Head of caudate nucleus (tissue), 42 donors: ENCODE results near the gene RRAS.

ENCODE experiments used
- DNase-seq, 42 donors: peaks; one replicate each; pipeline versions ENCODE4 v3.0.0 to v3.0.0-alpha.2; 2020 to 2021; ENCODE audit warnings: mixed read lengths in 7 of 42
- intact Hi-C: fragments of 100-400 bp; cut with DNase I; formaldehyde crosslinking; loops from one replicate; pipeline ENCODE4 v1.15.0; 2022

RRAS gene

DNA sequence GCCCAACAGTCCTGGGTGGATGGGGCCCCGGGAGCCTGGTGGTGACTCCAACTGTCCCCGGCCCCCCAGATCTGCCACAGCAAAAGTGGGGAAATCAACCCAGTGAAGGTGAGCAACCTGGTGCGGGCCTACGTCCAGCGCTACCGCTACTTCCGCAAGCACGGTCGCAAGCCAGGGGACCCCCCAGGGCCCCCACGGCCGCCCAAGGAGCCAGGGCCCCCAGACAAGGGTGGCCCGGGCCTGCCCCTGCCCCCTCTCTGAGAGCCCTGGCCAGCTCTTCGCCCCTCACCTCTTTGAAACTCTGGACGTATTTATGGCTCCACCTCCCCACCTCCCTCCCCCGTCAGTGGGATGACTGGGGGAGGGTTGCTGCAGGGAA, 18.2 kb upstream of the RRAS start:
- intact Hi-C loops = no loop called here
- no peak for DNase-seq

DNA sequence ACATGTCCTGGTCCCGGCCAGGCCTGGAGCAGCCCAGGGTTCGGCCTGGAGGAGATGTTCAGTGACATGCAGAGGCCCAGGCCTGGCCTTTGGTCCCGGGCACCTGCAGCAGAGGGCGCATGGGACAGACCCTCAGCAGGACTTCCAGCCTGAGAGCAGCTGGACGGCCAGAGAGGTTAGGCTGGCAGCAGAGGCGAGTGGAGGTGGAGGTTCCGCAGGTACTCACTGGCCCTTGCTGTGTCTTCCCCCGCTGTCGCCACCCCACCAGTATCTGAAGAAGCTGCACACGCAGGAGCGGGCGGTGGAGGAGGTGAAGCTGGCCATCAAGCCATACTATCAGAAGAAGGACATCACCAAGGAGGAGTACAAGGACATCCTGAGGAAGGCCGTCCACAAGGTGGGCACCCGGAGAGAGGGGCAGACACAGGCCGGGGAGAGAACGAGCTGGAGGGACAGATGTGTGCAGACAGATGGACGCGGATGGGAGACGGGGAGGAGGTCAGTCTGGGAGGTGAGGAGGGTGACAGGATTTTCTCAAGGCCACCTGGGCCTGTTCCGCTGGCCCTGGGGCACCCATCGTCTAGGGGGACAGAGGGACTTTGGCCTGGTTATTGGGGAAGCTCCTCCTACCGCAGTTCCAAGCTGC, 17.7 kb upstream of the RRAS start:
- DNase-seq = no peak
- intact Hi-C loops = no loop called here

DNA sequence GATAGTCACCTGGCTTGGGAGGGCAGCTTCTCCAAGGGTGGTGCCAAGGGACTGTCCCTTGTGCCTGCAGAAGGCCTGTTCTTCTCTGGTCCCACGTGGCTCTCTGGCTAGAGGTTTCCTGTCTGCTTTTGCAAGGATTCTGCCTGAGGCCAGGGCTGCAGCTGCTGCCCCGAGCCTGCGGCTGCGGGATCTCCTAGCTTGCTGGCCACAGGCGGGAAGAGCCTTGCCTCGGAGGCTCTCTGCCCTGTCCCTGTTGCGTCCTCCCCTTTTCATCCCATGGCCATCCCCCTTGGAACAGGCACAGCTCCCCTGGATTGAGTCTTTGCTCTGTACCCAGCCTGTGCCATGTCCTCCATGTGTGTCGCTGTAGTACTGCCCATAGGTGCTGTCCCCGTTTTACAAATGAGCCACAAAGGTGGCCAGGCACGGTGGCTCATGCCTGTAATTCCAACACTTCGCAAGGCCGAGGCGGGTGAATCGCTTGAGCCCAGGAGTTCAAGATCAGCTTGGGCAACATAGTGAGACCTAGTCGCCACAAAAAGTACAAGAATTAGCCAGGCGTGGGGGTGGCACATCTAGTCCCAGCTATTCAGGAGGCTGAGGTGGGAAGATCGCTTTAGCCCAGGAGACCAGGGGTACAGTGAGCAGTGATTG, 16.6 kb upstream of the RRAS start:
- DNase-seq = no peak
- intact Hi-C loops = no loop called here

DNA sequence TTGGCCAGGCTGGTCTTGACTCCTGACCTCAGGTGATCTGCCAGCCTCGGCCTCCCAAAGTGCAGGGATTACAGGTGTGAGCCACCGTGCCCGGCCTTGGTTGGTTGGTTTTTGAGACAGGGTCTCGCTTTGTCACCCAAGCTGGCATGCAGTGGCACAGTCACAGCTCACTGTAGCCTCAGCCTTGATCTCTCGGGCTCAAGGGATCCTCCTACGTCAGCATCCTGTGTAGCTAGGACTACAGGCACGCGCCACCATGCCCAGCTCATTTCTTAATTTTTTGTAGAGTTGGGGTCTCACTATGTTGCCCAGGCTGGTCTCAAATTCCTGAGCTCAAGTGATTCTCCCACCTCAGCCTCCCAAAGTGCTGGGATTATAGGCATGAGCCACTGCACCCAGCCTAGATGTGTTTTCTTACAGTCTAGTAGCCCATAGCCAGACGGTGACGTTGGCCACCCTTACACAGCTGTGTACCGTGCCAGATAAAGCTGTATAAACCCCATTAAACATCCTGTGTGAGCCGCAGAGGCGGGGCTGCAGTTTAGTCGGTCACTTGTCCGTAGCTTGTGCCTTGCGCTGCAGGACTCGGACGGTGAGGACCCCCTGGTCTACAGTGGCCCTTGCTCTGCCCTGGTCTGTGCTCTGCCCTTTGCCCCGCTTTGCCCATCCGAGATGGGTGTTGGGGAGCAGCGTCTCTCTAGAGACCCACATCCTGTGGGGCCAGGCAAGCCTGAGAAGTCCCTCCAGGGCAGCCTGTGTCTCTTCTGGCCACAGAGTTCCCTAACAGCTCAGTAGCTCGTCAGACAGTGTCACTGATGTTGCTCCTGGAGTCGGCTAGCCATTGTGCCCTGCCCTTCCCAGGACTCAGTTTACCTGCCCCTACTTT, 15.9 kb upstream of the RRAS start:
- DNase-seq = no peak
- intact Hi-C loops = no loop called here

DNA sequence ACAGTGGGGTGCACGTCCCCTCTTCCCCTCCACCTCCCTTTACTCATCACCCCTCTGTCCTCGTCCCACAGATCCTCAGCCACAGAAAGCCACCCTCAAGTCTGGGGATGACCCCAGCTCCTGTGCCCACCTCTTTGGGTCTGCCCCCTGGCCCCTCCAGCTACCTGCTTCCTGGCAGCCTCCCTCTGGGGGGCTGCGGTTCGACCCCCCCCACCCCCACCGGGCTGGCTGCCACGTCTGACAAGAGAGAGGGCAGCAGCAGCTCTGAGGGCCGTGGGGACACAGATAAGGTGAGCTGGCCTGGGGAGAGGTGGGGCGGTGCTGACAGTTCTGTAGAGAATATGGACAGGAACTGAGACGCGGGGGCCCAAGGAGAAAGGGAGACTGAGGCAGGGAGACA, 14.6 kb upstream of the RRAS start:
- intact Hi-C loops = no loop called here

DNA sequence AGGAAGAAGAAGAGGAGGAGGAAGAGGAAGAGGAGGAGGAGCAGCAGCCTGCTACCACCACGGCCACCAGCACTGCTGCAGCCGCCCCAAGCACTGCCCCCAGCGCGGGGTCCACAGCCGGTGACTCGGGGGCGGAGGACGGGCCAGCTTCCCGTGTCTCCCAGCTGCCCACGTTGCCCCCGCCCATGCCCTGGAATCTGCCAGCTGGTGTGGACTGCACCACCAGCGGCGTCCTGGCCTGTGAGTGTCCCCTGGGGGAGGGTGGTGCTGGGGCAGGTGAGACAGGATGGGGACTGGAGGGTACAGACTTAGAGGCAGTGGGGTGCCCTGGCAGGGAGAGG, 13.5 kb upstream of the RRAS start:
- intact Hi-C loops = no loop called here
- no peak for DNase-seq

More for the DNA sequence above, 14.6 kb upstream of the RRAS start:
- DNase-seq = no peak

DNA sequence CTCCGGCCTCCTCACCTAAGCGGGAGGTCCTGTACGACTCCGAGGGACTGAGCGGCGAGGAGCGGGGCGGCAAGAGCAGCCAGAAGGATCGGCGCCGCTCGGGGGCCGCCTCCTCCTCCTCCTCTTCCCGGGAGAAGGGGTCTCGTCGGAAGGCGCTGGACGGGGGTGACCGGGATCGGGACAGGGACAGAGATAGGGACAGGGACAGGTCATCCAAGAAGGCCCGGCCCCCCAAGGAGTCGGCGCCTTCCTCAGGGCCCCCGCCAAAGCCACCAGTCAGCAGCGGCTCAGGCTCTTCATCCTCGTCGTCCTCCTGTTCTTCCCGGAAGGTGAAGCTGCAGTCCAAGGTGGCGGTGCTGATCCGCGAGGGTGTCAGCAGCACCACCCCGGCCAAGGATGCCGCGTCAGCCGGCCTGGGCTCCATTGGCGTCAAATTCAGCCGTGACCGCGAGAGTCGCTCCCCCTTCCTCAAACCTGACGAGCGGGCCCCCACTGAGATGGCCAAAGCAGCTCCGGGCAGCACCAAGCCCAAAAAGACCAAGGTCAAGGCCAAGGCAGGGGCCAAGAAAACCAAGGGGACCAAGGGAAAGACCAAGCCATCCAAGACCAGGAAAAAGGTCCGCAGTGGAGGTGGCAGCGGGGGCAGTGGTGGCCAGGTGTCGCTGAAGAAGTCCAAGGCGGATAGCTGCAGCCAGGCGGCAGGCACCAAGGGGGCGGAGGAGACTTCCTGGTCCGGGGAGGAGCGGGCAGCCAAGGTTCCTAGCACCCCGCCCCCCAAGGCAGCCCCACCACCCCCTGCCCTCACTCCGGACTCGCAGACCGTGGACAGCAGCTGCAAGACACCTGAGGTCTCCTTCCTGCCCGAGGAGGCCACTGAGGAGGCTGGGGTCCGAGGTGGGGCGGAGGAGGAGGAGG, 12.9 kb upstream of the RRAS start:
- intact Hi-C loops = no loop called here
- no peak for DNase-seq

DNA sequence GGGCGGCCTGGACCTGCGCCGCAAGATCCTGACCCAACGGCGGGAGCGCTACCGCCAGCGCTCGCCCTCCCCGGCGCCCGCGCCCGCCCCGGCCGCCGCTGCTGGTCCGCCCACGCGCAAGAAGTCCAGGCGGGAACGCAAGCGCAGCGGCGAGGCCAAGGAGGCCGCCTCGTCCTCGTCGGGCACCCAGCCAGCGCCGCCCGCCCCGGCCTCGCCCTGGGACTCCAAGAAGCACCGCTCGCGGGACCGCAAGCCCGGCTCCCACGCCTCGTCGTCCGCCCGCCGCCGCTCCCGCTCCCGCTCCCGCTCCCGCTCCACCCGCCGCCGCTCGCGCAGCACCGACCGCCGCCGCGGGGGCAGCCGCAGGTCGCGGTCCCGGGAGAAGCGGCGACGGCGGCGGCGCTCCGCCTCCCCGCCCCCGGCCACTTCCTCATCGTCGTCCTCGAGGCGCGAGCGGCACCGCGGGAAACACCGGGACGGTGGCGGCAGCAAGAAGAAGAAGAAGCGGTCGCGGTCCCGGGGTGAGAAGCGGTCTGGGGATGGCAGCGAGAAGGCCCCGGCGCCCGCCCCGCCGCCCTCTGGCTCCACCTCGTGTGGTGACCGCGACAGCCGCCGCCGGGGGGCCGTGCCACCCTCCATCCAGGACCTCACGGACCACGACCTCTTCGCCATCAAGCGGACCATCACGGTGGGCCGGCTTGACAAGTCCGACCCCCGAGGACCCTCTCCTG, 12.0 kb upstream of the RRAS start:
- no peak for DNase-seq
- intact Hi-C loops = no loop called here

DNA sequence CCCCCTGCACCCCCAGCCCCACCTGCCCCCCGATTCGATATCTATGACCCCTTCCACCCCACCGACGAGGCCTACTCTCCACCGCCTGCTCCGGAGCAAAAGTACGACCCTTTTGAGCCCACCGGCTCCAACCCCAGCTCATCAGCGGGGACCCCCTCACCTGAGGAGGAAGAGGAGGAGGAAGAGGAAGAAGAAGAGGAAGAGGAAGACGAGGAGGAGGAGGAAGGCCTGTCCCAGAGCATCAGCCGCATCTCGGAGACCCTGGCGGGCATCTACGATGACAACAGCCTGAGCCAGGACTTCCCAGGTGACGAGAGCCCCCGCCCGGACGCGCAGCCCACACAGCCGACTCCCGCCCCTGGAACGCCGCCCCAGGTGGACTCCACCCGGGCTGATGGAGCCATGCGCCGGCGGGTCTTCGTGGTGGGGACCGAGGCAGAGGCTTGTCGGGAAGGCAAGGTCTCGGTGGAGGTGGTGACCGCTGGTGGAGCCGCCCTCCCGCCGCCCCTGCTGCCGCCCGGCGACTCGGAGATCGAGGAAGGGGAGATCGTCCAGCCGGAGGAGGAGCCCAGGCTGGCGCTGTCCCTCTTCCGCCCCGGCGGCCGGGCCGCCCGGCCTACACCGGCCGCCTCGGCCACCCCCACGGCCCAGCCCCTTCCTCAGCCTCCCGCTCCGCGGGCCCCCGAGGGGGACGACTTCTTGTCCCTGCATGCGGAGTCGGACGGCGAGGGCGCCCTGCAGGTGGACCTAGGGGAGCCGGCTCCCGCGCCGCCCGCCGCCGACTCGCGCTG, 11.3 kb upstream of the RRAS start:
- DNase-seq = no peak
- intact Hi-C loops = no loop called here

DNA sequence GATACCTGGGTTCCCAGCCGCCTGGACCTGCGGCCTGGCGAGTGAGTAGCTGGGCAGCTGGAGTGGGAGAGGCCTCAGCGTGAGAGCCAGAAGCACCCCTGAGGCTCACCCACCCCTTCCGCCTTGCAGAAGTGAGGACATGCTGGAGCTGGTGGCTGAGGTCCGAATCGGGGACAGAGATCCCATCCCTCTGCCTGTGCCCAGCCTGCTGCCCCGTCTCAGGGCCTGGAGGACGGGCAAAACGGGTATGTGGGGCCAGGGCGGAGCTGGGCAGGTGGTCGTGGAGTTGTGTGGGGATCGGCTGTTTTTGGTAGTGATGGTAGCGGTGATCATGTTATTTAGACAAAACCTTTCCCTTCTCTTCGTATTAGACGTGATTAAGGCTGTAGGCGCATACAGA, 6.6 kb upstream of the RRAS start:
- no peak for DNase-seq
- intact Hi-C loops = no loop called here

DNA sequence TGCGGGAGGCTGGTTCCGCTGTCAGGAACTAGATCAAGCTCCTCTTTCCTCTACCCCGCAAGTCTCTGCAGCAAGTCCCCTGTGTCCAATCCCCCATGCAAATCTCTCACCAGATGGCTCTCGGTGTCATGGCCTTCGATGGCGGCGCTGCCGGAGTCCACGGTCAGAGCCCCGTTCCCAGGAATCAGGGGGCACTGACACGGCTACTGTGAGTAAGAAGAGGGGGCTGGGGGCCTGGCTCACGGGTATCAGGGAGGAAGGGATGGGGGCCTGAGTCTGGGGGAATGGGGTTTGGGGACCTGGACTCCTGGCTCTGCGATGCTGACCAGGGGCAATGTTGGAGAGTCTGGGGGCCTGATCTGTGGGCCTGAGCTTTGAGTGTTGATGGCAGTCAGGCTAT, 6.1 kb upstream of the RRAS start:
- no peak for DNase-seq
- intact Hi-C loops = no loop called here

DNA sequence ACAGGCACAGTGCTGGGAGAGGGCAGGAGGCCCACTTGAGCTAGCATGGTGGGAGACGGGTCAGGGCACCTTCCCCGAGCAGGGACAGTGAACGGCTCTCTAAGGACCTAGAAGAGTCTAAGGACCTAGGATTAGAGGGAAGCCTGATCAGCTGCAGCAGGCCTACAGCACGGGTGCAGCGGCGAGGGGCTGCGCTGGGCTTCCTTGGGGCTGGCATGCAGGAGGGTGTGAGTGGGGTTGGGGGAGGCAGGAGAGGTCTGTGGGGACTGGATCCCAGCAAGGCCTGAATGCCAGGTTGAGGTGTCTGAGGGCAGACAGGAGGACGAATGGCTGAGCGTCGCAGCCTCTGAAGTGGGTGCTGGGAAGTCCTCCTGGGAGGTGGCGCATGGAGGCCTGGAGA, 5.6 kb upstream of the RRAS start:
- intact Hi-C loops = no loop called here
- DNase-seq = no peak

DNA sequence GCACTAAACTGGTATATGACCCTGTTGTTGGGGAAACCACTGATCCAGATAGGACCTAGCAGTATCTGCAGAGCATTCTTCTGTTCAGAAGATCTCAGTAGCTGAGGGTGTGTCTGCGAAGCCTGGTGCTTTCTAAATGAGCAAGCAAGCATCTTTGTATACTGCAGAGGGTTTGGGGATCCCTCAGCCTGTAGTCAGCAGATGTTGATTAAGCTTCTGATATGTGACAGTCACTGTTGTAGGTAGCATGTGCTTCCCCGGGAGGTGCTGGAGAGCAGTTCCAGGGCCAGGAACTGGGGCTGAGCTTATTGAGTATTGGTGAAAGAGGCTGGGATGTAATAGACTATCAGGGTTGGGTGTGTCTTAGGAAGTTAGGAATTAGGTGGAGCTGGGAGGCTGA, 3.5 kb upstream of the RRAS start:
- intact Hi-C loops = no loop called here

DNA sequence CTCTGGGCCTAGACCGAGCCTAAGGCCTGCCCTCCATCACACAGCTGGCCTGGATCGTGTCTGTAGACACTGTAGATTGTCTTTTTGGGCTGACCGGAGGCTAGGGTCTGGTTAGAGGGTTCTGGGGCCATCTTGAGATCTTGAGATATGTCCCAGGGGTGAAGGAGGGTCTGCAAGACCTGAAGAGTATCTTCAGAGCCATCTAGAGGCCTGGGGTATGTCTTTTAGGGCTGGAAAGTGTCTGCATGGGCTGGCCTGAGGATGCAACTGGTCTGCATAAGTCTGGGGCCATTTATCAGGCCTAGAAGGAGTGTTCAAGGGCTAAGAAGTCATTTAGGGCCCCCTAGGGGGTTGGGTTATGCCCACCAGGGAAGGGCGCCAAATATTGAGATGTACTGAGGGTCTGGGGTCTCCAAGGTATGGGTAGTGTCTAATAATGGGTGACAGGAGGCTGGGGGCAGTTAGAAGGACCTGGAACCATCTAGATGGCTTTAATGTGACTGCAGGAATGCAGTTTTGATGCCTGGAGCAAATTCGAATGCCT, 2.6 kb upstream of the RRAS start:
- no peak for DNase-seq
- intact Hi-C loops = no loop called here

More for the DNA sequence above, 3.5 kb upstream of the RRAS start:
- DNase-seq = no peak

DNA sequence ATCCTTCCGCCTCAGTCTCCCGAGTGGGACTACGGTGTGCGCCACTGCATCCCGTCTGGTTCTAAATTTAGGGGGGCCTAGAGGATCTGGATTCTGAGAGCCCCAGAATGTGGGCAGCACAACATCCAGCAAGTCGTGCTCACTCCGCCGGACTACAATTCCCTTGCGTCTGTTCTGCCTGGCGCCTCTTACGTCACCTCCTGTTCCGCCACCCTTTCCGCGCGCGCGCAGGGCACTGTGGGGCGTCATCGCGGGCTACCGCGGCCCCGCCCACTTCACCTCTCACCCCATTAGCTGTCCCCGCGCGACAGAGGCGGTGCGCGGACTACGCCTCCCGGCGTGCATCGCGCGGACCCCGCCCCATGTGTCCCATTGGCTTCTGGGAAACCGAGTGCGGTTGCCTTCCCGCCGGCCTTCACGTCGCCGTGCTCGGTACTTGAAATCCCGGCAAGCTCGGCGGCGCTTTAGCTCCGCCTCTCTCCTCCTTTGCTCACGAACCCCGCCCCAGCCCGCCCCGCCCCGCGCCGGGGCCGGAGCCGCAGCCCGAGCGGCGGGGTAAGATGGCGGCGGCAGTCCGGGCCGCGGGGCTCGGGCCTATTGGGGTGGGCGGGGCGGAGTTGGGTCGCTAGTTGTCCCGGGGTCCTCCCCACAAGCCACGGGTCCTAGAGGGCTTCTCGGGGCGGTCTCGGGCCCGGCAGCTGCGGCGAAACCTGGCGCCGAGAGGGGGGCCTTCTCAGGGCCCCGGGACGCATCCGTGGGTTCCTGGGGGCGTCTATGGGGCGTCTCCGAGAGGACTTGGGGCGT, 1.9 kb upstream of the RRAS start, which contains the start of gene SCAF1:
TSS of gene SCAF1 (plus strand) at position 522 of the 804 bp plus-strand sequence. CDS start 2,818 bp downstream, outside the sequence.
- peak; percentile 96 to 100 (median 99) for DNase-seq
- intact Hi-C loops = loop anchor here (2.0 kb wide), 1 partner anchor 35 kb away; the partner anchor contains the start of gene PRMT1

DNA sequence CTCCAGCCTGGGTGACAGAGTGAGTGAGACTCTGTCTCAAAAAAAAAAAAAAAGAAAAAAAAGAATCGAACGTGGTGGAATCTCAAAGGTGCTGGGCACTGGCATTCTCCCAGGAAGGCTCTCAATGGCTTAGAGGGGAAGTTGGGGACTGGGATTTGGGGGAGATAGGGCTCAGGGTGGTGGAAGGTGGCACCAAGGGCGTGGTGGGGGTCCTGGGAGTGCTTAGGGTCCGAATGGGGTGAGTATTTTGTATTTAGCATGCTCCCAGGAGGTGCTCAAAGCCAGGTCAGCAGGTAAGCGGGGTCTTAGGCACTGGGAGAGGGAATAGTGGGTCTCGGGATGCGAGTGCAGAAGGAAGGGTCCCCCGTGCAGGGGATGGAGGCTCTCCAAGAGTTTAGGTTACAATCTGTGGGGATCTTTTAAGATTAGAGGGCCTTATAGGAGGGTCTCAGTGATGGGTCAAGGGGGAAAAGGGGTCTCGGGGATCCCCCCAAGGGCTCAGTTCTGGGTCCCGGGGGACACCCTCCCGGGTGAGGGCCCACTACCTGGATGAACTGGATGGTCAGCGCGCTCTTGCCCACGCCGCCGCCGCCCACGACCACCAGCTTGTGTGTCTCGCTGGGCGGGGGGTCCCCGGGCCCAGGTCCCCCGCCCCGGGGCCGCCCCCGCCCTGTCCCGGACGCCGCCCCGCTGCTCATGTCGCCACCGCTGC, 386 bp downstream of the RRAS start:
- intact Hi-C loops = loop anchor here (2.0 to 5.0 kb wide), 2 partner anchors 37 to 47 kb away; partner anchors contain the start of genes PRMT1 and PRR12
- DNase-seq = peak in 1 of 42 donors; percentile 15
